Measurements from ENCODE around the gene DCAF4L1.

The DCAF4L1 gene

DNA sequence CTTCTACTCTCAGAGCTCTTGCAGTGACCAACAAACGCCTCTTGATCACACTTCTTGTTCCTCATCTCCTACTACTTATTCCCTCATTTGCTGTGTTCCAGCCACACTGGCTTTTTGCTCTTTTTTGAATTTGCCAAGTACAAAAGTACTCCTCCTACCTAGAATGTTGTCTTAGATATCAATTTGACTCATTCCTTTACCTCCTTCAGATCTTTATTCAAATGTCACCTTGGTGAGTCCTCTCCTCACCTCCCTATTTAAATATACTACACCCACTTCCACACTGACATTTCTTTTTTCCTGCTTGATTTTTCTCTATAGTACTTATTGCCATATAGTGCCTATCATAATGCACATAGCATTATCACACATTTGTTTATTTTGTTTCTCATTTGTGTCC lies 6.2 kb upstream of the DCAF4L1 start:
- H3K27ac ChIP-seq (ENCODE audit: extremely low read depth, low read depth, low read length) = no peak overlapping the region
- H3K9me3 ChIP-seq (ENCODE audit: control insufficient read depth, insufficient read depth, low read depth, low read length) = no peaks in the 10 kb centered on the region
- TF ChIP-seq ZNF248 (tag by site-specific recombination; IDR thresholded peaks at IDR 0.05) (no peak), ZNF677 (tag by site-specific recombination; IDR thresholded peaks at IDR 0.05) (no peak), ZNF239 (tag by site-specific recombination; IDR thresholded peaks at IDR 0.05) (no peak), ZNF169 (tag by site-specific recombination; IDR thresholded peaks at IDR 0.05) (no peak), ZNF776 (tag by site-specific recombination; IDR thresholded peaks at IDR 0.05; ENCODE audit: borderline replicate concordance) (no peak), ZNF391 (tag by site-specific recombination; IDR thresholded peaks at IDR 0.05; ENCODE audit: borderline replicate concordance, low read depth) (no peak), ZNF404 (tag by site-specific recombination; IDR thresholded peaks at IDR 0.05) (no peak), ZNF521 (tag by site-specific recombination; IDR thresholded peaks at IDR 0.05) (no peak)
- TF ChIP-seq, protein P1, sequence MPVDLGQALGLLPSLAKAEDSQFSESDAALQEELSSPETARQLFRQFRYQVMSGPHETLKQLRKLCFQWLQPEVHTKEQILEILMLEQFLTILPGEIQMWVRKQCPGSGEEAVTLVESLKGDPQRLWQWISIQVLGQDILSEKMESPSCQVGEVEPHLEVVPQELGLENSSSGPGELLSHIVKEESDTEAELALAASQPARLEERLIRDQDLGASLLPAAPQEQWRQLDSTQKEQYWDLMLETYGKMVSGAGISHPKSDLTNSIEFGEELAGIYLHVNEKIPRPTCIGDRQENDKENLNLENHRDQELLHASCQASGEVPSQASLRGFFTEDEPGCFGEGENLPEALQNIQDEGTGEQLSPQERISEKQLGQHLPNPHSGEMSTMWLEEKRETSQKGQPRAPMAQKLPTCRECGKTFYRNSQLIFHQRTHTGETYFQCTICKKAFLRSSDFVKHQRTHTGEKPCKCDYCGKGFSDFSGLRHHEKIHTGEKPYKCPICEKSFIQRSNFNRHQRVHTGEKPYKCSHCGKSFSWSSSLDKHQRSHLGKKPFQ (tag by site-specific recombination; IDR thresholded peaks at IDR 0.05) = no peak
- TF ChIP-seq, protein P2, sequence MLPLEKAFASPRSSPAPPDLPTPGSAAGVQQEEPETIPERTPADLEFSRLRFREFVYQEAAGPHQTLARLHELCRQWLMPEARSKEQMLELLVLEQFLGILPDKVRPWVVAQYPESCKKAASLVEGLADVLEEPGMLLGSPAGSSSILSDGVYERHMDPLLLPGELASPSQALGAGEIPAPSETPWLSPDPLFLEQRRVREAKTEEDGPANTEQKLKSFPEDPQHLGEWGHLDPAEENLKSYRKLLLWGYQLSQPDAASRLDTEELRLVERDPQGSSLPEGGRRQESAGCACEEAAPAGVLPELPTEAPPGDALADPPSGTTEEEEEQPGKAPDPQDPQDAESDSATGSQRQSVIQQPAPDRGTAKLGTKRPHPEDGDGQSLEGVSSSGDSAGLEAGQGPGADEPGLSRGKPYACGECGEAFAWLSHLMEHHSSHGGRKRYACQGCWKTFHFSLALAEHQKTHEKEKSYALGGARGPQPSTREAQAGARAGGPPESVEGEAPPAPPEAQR (tag by site-specific recombination; IDR thresholded peaks at IDR 0.05) = no peak
- POLR2A ChIA-PET = no interaction called here
- no peaks in the 10 kb centered on the region for H3K36me3 ChIP-seq (ENCODE audit: control insufficient read depth in 2 of 2, insufficient read depth in 1 of 2, low read length in 2 of 2)
- no peaks in the 10 kb centered on the region for H3K4me1 ChIP-seq (ENCODE audit: control insufficient read depth, insufficient read depth, low read length)
- CTCF ChIA-PET = no interaction called here
- H3K4me3 ChIP-seq (ENCODE audit: low read depth, low read length) = no peak overlapping the region

DNA sequence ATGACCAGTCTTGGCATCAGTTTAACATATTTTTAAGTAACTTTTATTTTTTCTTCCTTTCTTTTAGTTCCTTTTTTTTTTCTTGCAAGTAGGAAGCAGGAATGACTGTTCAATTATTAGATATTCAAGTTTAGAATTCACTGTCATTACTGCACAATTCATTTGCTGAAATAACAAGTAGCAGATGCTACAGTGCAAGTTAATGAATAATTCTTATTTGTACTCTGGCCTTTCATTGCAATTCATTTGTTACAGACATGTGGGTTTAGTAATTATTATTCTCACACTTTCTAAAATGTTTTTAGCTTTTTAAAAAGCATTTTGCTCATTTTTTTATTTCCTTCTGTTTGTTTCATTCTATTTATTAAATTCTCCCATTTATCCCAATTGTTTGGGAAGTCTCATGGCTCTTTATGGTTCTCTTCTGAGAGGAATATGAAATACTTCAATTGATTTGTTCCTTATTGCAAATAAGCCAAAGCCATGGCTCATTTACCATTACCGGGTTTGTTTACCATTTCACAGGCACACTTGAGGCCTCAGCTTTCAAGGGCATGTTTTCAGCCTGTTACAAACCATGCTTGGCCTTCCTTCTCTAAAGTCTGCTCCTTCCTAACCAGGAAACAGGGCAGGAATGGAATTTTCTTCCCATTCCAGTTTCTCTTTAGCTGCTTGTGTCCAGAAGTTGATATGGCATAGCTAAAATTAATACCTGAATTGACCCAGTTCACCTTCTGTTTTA lies 4.6 kb upstream of the DCAF4L1 start:
- no peaks in the 10 kb centered on the region for H3K4me1 ChIP-seq (ENCODE audit: control insufficient read depth, insufficient read depth, low read length)
- H3K4me3 ChIP-seq (ENCODE audit: low read depth, low read length) = no peak overlapping the region
- TF ChIP-seq ZXDB (tag by site-specific recombination; IDR thresholded peaks at IDR 0.05) = no peak
- TF ChIP-seq, protein P3, sequence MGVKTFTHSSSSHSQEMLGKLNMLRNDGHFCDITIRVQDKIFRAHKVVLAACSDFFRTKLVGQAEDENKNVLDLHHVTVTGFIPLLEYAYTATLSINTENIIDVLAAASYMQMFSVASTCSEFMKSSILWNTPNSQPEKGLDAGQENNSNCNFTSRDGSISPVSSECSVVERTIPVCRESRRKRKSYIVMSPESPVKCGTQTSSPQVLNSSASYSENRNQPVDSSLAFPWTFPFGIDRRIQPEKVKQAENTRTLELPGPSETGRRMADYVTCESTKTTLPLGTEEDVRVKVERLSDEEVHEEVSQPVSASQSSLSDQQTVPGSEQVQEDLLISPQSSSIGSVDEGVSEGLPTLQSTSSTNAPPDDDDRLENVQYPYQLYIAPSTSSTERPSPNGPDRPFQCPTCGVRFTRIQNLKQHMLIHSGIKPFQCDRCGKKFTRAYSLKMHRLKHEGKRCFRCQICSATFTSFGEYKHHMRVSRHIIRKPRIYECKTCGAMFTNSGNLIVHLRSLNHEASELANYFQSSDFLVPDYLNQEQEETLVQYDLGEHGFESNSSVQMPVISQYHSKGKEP (tag by site-specific recombination; IDR thresholded peaks at IDR 0.05) = no peak
- no peaks in the 10 kb centered on the region for H3K36me3 ChIP-seq (ENCODE audit: control insufficient read depth in 2 of 2, insufficient read depth in 1 of 2, low read length in 2 of 2)
- H3K9me3 ChIP-seq (ENCODE audit: control insufficient read depth, insufficient read depth, low read depth, low read length) = no peaks in the 10 kb centered on the region
- CTCF ChIA-PET = interaction anchor here (0.9 kb wide), 1 partner anchor 9 kb away, joined by 3 read pairs; no protein-coding TSS in a partner anchor
- POLR2A ChIA-PET = no interaction called here
- no peak overlapping the region for H3K27ac ChIP-seq (ENCODE audit: extremely low read depth, low read depth, low read length)

DNA sequence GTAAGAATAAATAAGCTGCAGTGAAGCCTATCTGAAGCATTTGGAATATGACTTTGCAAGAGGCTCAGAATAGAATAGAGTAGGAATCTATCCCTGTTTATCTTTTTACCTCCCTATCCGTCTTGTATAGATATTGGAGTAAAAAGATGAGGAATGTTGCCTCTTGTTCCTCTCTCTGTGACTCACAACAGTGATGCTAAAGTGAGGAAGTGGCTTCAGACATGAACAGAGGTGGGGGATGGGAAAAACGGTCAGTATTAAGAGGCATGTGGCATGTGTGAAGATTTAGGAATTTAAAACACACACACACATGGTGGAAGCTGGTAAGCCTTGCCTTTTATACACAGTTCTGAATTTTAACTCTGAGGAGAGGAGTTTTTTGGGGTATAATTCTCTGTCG lies 3.8 kb upstream of the DCAF4L1 start:
- H3K4me1 ChIP-seq (ENCODE audit: control insufficient read depth, insufficient read depth, low read length) = no peaks in the 10 kb centered on the region
- TF ChIP-seq EGR2 (tag by site-specific recombination; IDR thresholded peaks at IDR 0.05; ENCODE audit: low read depth) = no peak
- H3K9me3 ChIP-seq (ENCODE audit: control insufficient read depth, insufficient read depth, low read depth, low read length) = no peaks in the 10 kb centered on the region
- ChIA-PET CTCF (interaction anchor here (0.9 kb wide), 1 partner anchor 10 kb away, joined by 3 read pairs; no protein-coding TSS in a partner anchor), POLR2A (no interaction called here)
- H3K27ac ChIP-seq (ENCODE audit: extremely low read depth, low read depth, low read length) = no peak overlapping the region
- no peak overlapping the region for H3K4me3 ChIP-seq (ENCODE audit: low read depth, low read length)
- H3K36me3 ChIP-seq (ENCODE audit: control insufficient read depth in 2 of 2, insufficient read depth in 1 of 2, low read length in 2 of 2) = no peaks in the 10 kb centered on the region

DNA sequence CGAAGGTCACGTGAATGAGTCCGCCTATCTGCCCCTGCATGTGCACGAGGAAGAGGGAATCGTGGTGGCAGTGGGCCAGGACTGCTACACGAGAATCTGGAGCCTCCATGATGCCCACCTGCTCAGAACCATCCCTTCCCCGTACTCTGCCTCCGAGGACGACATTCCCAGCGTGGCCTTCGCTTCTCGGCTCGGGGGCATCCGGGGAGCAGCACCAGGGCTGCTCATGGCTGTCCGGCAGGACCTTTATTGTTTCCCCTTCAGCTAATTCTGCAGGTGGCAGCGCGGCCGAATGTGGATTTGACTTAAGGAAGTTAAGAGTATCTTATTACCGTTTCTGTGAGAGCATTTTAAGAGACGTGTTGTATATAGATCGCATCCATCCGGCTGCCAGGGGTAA lies 1.2 kb downstream of the DCAF4L1 start:
- no peaks in the 10 kb centered on the region for H3K4me1 ChIP-seq (ENCODE audit: control insufficient read depth, insufficient read depth, low read length)
- POLR2A ChIA-PET = no interaction called here
- no peak overlapping the region for H3K4me3 ChIP-seq (ENCODE audit: low read depth, low read length)
- no peak overlapping the region for H3K27ac ChIP-seq (ENCODE audit: extremely low read depth, low read depth, low read length)
- no peaks in the 10 kb centered on the region for H3K36me3 ChIP-seq (ENCODE audit: control insufficient read depth in 2 of 2, insufficient read depth in 1 of 2, low read length in 2 of 2)
- no peaks in the 10 kb centered on the region for H3K9me3 ChIP-seq (ENCODE audit: control insufficient read depth, insufficient read depth, low read depth, low read length)
- CTCF ChIA-PET = no interaction called here
- TF ChIP-seq ZNF677 (tag by site-specific recombination; IDR thresholded peaks at IDR 0.05) = no peak
- TF ChIP-seq, protein P4, sequence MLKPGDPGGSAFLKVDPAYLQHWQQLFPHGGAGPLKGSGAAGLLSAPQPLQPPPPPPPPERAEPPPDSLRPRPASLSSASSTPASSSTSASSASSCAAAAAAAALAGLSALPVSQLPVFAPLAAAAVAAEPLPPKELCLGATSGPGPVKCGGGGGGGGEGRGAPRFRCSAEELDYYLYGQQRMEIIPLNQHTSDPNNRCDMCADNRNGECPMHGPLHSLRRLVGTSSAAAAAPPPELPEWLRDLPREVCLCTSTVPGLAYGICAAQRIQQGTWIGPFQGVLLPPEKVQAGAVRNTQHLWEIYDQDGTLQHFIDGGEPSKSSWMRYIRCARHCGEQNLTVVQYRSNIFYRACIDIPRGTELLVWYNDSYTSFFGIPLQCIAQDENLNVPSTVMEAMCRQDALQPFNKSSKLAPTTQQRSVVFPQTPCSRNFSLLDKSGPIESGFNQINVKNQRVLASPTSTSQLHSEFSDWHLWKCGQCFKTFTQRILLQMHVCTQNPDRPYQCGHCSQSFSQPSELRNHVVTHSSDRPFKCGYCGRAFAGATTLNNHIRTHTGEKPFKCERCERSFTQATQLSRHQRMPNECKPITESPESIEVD (tag by site-specific recombination; IDR thresholded peaks at IDR 0.05) = no peak
- TF ChIP-seq ZBTB48 (tag by site-specific recombination; IDR thresholded peaks at IDR 0.05) = no peak
- no peak for TF ChIP-seq OSR2 (tag by site-specific recombination; IDR thresholded peaks at IDR 0.05)
- no peak for TF ChIP-seq ZNF623 (tag by site-specific recombination; IDR thresholded peaks at IDR 0.05)
- no peak for TF ChIP-seq ZNF548 (tag by site-specific recombination; IDR thresholded peaks at IDR 0.05)
- TF ChIP-seq ZNF202 (tag by site-specific recombination; IDR thresholded peaks at IDR 0.05; ENCODE audit: borderline replicate concordance) = no peak
- TF ChIP-seq, protein P5, sequence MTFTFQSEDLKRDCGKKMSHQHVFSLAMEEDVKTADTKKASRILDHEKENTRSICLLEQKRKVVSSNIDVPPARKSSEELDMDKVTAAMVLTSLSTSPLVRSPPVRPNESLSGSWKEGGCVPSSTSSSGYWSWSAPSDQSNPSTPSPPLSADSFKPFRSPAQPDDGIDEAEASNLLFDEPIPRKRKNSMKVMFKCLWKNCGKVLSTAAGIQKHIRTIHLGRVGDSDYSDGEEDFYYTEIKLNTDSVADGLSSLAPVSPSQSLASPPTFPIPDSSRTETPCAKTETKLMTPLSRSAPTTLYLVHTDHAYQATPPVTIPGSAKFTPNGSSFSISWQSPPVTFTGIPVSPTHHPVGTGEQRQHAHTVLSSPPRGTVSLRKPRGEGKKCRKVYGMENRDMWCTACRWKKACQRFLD (tag by site-specific recombination; IDR thresholded peaks at IDR 0.05) = no peak
- no peak for TF ChIP-seq ZNF311 (tag by site-specific recombination; IDR thresholded peaks at IDR 0.05; ENCODE audit: borderline replicate concordance)
